ENCODE results near the gene RASA2. TPM values are rescaled to one million over a fixed set of nuclear protein-coding genes. Genes with fewer than 3 reads are reported as not detected.

Gene RASA2
- total RNA-seq, 1 donor: 21.7 TPM

DNA sequence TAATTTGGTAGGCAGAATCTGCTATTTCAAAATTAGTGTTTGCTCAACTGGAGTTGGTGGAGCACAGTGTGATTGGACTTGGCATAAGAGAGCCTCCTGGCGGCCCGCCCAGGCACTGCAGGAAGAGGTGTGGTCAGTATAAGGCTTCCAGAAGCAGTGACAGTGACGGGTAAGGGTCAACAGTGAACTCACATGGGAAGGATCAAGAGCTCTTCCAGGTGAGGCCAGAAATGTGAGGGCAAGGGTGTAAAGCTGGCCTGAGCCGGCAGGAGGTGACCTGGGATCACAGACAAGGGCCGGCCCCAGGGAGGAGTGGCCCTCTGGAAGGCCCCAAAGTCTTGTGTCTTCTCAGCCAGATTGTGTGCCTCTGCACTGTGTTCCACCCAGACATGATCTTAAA, 158.1 kb downstream of the RASA2 start:
- TF ChIP-seq CTCF (IDR thresholded peaks at IDR 0.05; ENCODE audit: extremely low read depth, low read depth, low read length): peak; percentile 91
- Histone ChIP-seq H3K36me3 (ENCODE audit: insufficient read depth, low read length) (no peaks in the 10 kb centered on the region), H3K4me1 (ENCODE audit: insufficient read depth, low read length) (peaks cover 12% of the 10 kb centered on the region), H3K4me3 (ENCODE audit: insufficient read depth, low read length) (no peak overlapping the region), H3K4me2 (ENCODE audit: insufficient read depth, low read length) (no peak overlapping the region), H3K27me3 (ENCODE audit: insufficient read depth, low read length) (no peaks in the 10 kb centered on the region), H4K20me1 (ENCODE audit: insufficient read depth, low read length) (no peaks in the 10 kb centered on the region), H3K9me3 (ENCODE audit: low read depth, low read length) (no peaks in the 10 kb centered on the region), H2AFZ (ENCODE audit: low read length) (no peak overlapping the region), H3K79me2 (ENCODE audit: insufficient read depth, low read length) (no peaks in the 10 kb centered on the region), H3K27ac (ENCODE audit: low read depth, low read length) (no peak overlapping the region)
- no peak for DNase-seq (ENCODE audit: insufficient read length, low spot score, missing footprints)

DNA sequence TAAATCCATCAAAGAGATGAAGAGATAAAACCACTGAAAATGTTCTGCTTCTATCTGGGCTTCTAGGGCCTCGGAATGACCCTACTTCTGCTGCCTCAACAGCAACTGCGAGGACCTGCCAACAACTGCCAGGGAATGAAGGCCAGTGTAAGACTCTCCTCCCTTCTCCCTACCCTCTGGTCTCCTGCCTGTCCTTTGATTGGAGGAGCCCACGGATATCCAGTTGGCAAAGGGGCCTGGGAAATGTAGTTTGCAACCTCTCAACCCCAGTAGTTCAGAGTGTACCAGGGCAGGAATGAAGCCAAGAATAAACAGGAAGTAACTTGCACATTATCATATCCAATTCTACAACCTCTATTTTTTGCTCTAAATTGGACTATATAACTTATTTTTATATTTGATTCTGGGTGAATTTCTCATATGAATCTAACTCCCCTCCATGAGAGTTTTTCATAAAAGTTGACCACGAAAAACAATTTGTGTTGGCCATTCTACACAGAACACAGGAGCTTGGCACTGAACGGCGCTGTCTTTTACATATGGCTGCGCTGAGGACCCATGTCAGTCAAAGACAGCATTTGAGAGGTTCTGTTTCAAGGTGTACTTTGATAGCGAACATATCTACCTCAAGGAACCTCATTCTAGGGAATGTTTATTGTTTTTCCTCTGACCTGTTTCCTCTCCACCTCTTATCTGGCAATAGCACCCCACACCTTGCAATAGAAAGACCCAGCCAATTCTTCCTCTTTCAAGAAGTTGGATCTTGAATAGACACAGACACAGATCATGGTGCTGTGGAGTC, 160.1 kb downstream of the RASA2 start:
- Histone ChIP-seq H3K4me2 (ENCODE audit: insufficient read depth, low read length) (no peak overlapping the region), H3K79me2 (ENCODE audit: insufficient read depth, low read length) (no peaks in the 10 kb centered on the region), H3K36me3 (ENCODE audit: insufficient read depth, low read length) (no peaks in the 10 kb centered on the region), H3K4me1 (ENCODE audit: insufficient read depth, low read length) (peaks cover 12% of the 10 kb centered on the region), H3K4me3 (ENCODE audit: insufficient read depth, low read length) (no peak overlapping the region), H3K27ac (ENCODE audit: low read depth, low read length) (no peak overlapping the region), H3K9me3 (ENCODE audit: low read depth, low read length) (no peaks in the 10 kb centered on the region), H4K20me1 (ENCODE audit: insufficient read depth, low read length) (no peaks in the 10 kb centered on the region), H2AFZ (ENCODE audit: low read length) (peak overlapping the region; percentile 68), H3K27me3 (ENCODE audit: insufficient read depth, low read length) (no peaks in the 10 kb centered on the region)
- DNase-seq (ENCODE audit: insufficient read length, low spot score, missing footprints): no peak
- no peak for TF ChIP-seq CTCF (IDR thresholded peaks at IDR 0.05; ENCODE audit: extremely low read depth, low read depth, low read length)

- no peak overlapping the region for H3K4me2 ChIP-seq (ENCODE audit: insufficient read depth, low read length)
- no peaks in the 10 kb centered on the region for H3K36me3 ChIP-seq (ENCODE audit: insufficient read depth, low read length)
- H3K4me1 ChIP-seq (ENCODE audit: insufficient read depth, low read length): peaks cover 12% of the 10 kb centered on the region
- H3K79me2 ChIP-seq (ENCODE audit: insufficient read depth, low read length): no peaks in the 10 kb centered on the region
- H3K27ac ChIP-seq (ENCODE audit: low read depth, low read length): no peak overlapping the region
- no peak for TF ChIP-seq CTCF (IDR thresholded peaks at IDR 0.05; ENCODE audit: extremely low read depth, low read depth, low read length)
- H4K20me1 ChIP-seq (ENCODE audit: insufficient read depth, low read length): no peaks in the 10 kb centered on the region
- no peak overlapping the region for H3K4me3 ChIP-seq (ENCODE audit: insufficient read depth, low read length)
- H2AFZ ChIP-seq (ENCODE audit: low read length): no peak overlapping the region
- no peaks in the 10 kb centered on the region for H3K9me3 ChIP-seq (ENCODE audit: low read depth, low read length)
- DNase-seq (ENCODE audit: insufficient read length, low spot score, missing footprints): no peak
- no peaks in the 10 kb centered on the region for H3K27me3 ChIP-seq (ENCODE audit: insufficient read depth, low read length)
Measured at GRCh38 chr3:141647562-141647915, 160.7 kb downstream of the RASA2 start.

DNA sequence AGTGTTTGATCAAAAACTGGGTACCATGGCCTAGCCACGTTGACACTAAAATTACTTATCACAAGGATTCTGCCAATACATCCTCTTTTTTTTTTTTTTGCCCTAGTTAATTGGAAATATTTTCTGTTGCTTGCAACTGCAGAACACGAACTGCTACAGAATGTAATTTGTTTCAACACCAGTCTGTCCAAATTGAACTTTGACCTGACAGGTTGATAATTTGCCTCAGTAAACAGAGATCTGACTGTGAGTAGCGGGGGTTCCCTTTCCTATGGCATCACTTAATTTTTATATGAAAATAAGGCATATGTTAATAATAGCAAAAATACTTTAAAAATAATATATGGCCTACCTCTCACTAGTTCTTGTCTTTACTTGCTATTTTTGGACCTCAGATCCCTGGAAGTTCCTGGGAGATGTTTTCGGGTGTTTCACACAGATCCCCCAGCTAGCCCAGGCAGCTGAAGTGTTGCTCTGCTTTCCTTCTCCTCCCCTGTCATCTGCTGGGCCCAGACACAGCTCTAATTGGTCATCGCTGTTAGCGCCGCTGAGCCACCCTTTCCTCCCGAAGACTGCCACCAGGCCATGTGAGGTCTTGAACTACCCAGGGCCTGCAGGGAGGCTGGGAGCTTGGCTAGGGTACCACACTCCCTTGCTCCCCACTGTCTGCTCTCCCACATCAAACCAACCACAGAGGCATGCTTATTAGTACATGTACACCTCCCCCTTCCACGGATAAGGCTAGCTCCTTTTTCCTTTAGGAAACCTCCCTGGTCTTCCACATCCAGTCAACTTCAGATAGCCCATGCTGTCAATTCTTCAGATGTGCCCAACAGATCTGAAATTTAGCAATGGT, 161.5 kb downstream of the RASA2 start:
- Histone ChIP-seq H2AFZ (ENCODE audit: low read length) (no peak overlapping the region), H3K4me1 (ENCODE audit: insufficient read depth, low read length) (peaks cover 6% of the 10 kb centered on the region)

More for the DNA sequence above, 161.5 kb downstream of the RASA2 start:
- no peak overlapping the region for H3K4me2 ChIP-seq (ENCODE audit: insufficient read depth, low read length)
- H4K20me1 ChIP-seq (ENCODE audit: insufficient read depth, low read length): no peaks in the 10 kb centered on the region
- no peaks in the 10 kb centered on the region for H3K9me3 ChIP-seq (ENCODE audit: low read depth, low read length)
- H3K27ac ChIP-seq (ENCODE audit: low read depth, low read length): no peak overlapping the region
- DNase-seq (ENCODE audit: insufficient read length, low spot score, missing footprints): no peak
- H3K27me3 ChIP-seq (ENCODE audit: insufficient read depth, low read length): no peaks in the 10 kb centered on the region
- TF ChIP-seq CTCF (IDR thresholded peaks at IDR 0.05; ENCODE audit: extremely low read depth, low read depth, low read length): no peak
- H3K36me3 ChIP-seq (ENCODE audit: insufficient read depth, low read length): no peaks in the 10 kb centered on the region
- no peak overlapping the region for H3K4me3 ChIP-seq (ENCODE audit: insufficient read depth, low read length)
- H3K79me2 ChIP-seq (ENCODE audit: insufficient read depth, low read length): no peaks in the 10 kb centered on the region
